22Rv1 (cell line): ENCODE results near the gene SPEM2.

ENCODE experiments used
- CTCF ChIP-seq: fragments of 450-650 bp; IDR thresholded peaks from 2 replicates; pipeline ENCODE4 v1.5.1; 2017; ENCODE audit warnings: mild to moderate bottlenecking
- ZFX ChIP-seq: fragments of 450-650 bp; IDR thresholded peaks from 2 replicates; pipeline ENCODE4 v1.6.1; 2017; ENCODE audit warnings: antibody characterized with exemption, borderline replicate concordance

GRCh38 chr17:7407485-7408251, 17.7 kb upstream of the SPEM2 start, which contains the start of gene NLGN2:
- TF ChIP-seq CTCF: no peak
- no peak for TF ChIP-seq ZFX
